Activated naive CD4-positive, alpha-beta T cell treated with anti-CD3 and anti-CD28 coated beads, Interleukin-2, amount 50 U/mL, for 72 hours (primary cell): ENCODE data around the gene PRTN3. TPM values are rescaled to one million over a fixed set of nuclear protein-coding genes. Genes with fewer than 3 reads are reported as not detected.
"Not testable (repeated sequence)": the region's sequence is repeated elsewhere in the genome, so short reads cannot be mapped to it uniquely, and the experiment has no call there.

Experiments
- ATAC-seq, 2 donors: fragments of 150-1000 bp; cut with Tn5 transposase; 2 replicates each; pipeline ENCODE4 v1.10.0; 2021; ENCODE audit warnings: mild to moderate bottlenecking in 2 of 2, moderate library complexity in 2 of 2
- DNase-seq, 2 donors: peaks; one replicate each; pipeline ENCODE4 v3.0.0; 2021 to 2022; ENCODE audit warnings: low spot score in 2 of 2
- H3K27ac Mint-ChIP-seq, 2 donors: one replicate each; pipeline ENCODE4 v1.8.0; 2022; ENCODE audit warnings: mild to moderate bottlenecking in 2 of 2, mixed read lengths in 2 of 2
- H3K36me3 Mint-ChIP-seq, 2 donors: one replicate each; pipeline ENCODE4 v1.8.0; 2022; ENCODE audit warnings: mixed read lengths in 2 of 2
- H3K9me3 Mint-ChIP-seq, 2 donors: one replicate each; pipeline ENCODE4 v1.8.0; 2022; ENCODE audit warnings: mixed read lengths in 2 of 2
- total RNA-seq, 2 donors: library from RNA; stranded (reverse); gene quantifications; one replicate each; pipeline ENCODE4 v1.2.3, GENCODE V29; 2022

PRTN3 gene
- total RNA-seq, 2 donors from 2014 or later, result not detected

GRCh38 chr19:877992-878660, 37.3 kb downstream of the PRTN3 start:
- H3K36me3 Mint-ChIP-seq, H3K9me3 Mint-ChIP-seq, ATAC-seq, DNase-seq, H3K27ac Mint-ChIP-seq: not testable (repeated sequence)

DNA sequence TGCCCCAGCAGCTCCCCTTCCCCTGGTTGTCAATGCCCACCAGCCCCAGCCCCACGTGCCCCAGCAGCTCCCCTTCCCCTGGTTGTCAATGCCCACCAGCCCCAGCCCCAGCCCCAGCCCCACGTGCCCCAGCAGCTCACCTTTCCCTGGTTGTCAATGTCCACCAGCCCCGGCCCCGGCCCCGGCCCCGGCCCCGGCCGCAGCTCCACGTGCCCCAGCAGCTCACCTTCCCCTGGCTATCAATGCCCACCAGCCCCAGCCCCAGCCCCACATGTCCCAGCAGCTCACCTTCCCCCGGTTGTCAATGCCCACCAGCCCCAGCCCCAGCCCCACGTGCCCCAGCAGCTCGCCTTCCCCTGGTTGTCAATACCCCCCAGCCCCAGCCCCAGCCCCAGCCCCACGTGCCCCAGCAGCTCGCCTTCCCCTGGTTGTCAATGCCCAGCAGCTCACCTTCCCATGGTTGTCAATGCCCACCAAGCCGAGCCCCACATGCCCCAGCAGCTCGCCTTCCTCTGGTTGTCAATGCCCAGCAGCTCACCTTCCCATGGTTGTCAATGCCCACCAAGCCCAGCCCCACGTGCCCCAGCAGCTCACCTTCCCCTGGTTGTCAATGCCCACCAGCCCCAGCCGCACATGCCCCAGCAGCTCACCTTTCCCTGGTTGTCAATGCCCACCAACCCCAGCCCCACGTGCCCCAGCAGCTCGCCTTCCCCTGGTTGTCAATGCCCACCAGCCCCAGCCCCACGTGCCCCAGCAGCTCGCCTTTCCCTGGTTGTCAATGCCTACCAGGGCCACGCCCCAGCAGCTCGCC, 38.2 kb downstream of the PRTN3 start:
- H3K36me3 Mint-ChIP-seq, H3K9me3 Mint-ChIP-seq, DNase-seq, ATAC-seq: not testable (repeated sequence)
- peak overlapping the region; percentile 73 to 83 for H3K27ac Mint-ChIP-seq

DNA sequence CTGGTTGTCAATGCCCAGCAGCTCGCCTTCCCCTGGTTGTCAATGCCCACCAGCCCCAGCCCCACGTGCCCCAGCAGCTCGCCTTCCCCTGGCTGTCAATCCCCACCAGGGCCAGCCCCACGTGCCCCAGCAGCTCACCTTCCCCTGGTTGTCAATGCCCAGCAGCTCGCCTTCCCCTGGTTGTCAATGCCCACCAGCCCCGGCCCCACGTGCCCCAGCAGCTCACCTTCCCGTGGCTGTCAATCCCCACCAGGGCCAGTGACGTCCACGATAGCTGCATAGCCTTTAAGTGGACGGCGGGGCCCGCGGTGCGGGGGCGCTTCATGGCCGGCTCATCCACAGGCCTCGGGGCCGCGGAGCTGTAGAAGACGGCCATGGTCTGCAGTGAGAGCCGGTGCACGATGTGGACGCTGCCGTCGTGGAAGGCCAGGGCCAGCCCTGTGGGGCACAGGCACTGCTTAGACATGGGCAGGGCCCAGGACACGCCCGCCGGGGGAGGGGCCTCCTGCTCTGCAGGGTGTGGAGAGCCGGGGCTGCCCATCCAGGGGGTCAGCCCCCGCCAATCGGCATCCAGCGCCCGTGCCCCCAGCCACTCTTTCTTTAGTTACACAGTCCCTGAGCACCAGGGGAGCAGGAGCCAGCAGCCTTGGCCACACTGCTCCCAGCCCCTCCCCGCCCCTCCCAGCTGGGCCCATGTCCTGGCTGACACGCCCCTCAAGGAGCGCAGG, 39.1 kb downstream of the PRTN3 start:
- DNase-seq (no peak), ATAC-seq (no peak)
- H3K9me3 Mint-ChIP-seq, result no peaks in the 10 kb centered on the region
- peak overlapping the region in 1 of 2 donors; percentile 83 for H3K27ac Mint-ChIP-seq
- no peaks in the 10 kb centered on the region for H3K36me3 Mint-ChIP-seq

- no peak for ATAC-seq
- no peak overlapping the region for H3K27ac Mint-ChIP-seq
- H3K9me3 Mint-ChIP-seq, result no peaks in the 10 kb centered on the region
- no peak for DNase-seq
- H3K36me3 Mint-ChIP-seq, result no peaks in the 10 kb centered on the region
These were observed 40.7 kb downstream of the PRTN3 start for GRCh38 chr19:881385-882071.

GRCh38 chr19:882871-883497, 42.2 kb downstream of the PRTN3 start:
- no peak for DNase-seq
- no peak for ATAC-seq
- no peaks in the 10 kb centered on the region for H3K36me3 Mint-ChIP-seq
- no peaks in the 10 kb centered on the region for H3K9me3 Mint-ChIP-seq
- no peak overlapping the region for H3K27ac Mint-ChIP-seq

DNA sequence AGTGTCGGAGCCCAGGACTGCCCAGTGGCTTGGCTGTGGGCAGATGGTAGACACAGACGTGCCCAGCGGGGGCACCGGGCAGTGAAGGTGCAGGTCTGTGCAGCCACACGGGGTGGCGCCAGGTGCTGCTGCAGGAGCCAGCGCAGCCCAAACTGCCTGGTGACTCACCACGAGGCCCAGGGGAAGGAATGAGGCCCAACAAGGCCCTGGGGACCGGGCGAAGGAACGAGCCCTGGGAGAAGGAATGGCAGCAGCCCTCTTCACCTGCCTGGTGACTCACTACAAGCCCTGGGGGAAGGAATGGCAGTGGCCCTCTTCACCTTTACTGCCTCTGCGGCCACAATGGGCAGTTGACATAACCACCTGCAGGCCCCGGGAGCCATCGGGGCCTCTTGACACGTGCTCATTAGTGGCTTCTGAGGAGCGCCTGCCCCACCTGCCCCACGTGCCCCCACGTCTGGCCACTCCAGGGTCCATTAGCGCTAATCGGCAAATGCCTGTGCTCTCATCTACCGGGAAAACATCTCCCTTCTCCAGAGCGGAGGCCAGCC, 42.9 kb downstream of the PRTN3 start:
- ATAC-seq (peak in 1 of 2 donors; percentile 41), DNase-seq (no peak)
- Mint-ChIP-seq H3K27ac (no peak overlapping the region), H3K9me3 (no peaks in the 10 kb centered on the region), H3K36me3 (no peaks in the 10 kb centered on the region)

DNA sequence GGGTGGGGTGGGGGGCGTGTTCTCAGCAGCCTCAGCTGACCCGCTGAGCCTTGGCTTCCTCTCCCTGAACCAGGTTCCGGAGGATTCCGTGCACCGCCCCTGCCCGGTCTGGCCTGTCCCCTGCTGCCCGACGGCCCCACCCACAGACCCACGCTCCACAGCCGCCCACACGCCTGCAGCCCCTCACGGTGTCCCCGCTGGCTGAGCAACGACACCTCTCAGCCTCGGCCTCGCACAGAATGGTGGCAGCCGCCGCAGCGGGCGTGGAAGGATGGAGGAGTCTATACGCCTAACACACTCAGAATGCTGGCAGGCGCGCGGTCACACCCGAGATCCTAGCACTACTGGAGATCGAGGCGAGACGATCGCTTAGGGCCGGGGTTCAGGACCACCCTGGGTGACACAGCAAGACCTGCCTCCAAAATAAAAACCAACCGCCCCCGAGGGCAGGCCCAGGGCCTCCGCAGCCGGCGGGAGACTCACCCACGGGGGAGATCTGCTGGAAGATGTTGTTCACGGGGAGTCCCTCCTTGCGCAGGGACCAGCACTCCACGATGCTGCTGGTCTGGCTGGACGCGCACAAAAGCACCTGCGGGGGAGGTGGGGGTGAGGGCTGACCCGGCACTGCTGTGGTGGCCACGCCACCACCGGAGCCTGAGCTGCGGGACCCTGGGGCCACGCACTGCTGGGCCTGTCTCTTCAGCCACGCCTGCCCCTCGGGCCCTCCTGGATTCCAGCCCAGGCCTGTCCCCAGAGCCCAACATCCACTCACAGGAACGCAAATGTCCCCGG, 43.8 kb downstream of the PRTN3 start:
- no peaks in the 10 kb centered on the region for H3K36me3 Mint-ChIP-seq
- ATAC-seq (no peak), DNase-seq (no peak)
- no peaks in the 10 kb centered on the region for H3K9me3 Mint-ChIP-seq
- H3K27ac Mint-ChIP-seq, result no peak overlapping the region

DNA sequence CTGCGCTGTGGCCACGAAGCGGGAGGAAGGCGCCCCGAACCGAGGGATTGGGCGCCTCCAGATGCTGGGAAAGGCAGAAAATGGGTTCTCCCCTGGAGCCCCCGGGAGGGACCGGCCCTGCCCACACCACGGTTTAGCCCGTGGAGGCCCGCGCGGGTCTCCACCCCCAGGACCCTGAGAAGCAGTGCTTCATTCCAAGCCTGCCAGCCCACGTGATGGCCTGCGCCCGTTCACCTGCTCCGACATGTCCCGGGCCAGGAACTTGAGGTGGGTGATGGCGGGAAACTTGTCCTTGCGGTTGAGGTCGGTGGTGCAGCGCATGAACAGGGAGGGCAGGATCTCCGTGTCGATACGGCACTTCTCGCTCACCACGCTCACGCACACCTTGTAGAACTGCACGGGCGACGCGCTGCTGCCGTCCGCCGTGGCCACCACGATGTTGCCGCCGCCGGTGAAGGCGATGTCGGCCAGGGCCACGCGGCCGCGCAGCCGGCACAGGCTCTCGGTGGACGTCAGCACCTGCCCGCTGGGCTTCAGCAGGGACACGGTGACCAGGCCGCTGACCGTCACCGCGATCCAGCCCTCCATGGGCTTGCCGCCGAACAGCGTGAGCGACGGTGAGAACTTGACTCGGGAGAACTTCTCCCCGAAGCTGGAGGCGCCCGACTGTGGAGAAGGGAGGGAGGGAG, 44.9 kb downstream of the PRTN3 start:
- H3K9me3 Mint-ChIP-seq, result no peaks in the 10 kb centered on the region
- no peaks in the 10 kb centered on the region for H3K36me3 Mint-ChIP-seq
- no peak for ATAC-seq
- no peak overlapping the region for H3K27ac Mint-ChIP-seq
- DNase-seq, result no peak

- Mint-ChIP-seq H3K27ac (no peak overlapping the region), H3K36me3 (no peaks in the 10 kb centered on the region), H3K9me3 (no peaks in the 10 kb centered on the region)
- ATAC-seq (no peak), DNase-seq (no peak)
These were observed 46.3 kb downstream of the PRTN3 start for GRCh38 chr19:887072-887471.

- DNase-seq (no peak), ATAC-seq (no peak)
- H3K36me3 Mint-ChIP-seq, result no peaks in the 10 kb centered on the region
- no peaks in the 10 kb centered on the region for H3K9me3 Mint-ChIP-seq
- H3K27ac Mint-ChIP-seq, result no peak overlapping the region
These were observed 46.8 kb downstream of the PRTN3 start for GRCh38 chr19:887599-887998.

DNA sequence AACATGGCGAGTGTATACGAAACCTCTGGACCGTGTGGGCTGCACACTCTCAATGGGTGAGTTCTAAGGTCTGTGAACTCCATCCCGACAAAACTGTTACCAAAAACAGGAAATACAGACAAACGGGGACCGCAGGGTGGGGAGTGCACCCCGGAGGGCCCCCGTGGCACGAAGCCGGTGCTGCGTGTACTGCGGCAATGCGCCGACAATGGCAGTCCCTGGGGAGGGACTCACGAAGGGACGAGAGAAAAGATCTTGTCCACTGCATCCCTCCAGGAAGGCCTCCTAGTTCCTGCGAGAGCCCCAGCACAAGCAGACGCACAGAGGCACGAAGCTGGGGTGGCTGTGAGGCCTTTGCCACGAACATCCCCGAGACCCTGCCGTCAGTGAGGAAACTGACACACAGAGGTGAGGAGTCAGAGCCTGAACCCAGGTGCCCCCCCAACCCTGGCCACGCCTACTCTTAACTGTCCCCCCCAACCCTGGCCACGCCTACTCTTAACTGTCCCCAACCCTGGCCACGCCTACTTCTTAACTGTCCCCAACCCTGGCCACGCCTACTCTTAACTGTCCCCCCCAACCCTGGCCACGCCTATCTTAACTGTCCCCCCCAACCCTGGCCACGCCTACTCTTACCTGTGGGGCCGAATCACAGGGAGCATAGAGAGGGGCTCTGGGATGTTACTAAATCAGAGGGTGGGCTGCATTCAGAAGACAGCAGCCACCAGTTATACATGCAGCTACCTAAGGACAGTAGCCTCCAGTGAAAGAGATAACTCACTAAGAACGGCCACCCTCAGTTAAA, 48.0 kb downstream of the PRTN3 start:
- Mint-ChIP-seq H3K36me3 (peaks cover 0 to 4% of the 10 kb centered on the region in 2 donors), H3K9me3 (no peaks in the 10 kb centered on the region), H3K27ac (no peak overlapping the region)
- no peak for ATAC-seq
- no peak for DNase-seq

GRCh38 chr19:889662-890295, 49.0 kb downstream of the PRTN3 start:
- H3K9me3 Mint-ChIP-seq, result no peaks in the 10 kb centered on the region
- H3K36me3 Mint-ChIP-seq, result peaks cover 0 to 4% of the 10 kb centered on the region in 2 donors
- peak overlapping the region in 1 of 2 donors; percentile 63 for H3K27ac Mint-ChIP-seq
- DNase-seq (no peak), ATAC-seq (no peak)

DNA sequence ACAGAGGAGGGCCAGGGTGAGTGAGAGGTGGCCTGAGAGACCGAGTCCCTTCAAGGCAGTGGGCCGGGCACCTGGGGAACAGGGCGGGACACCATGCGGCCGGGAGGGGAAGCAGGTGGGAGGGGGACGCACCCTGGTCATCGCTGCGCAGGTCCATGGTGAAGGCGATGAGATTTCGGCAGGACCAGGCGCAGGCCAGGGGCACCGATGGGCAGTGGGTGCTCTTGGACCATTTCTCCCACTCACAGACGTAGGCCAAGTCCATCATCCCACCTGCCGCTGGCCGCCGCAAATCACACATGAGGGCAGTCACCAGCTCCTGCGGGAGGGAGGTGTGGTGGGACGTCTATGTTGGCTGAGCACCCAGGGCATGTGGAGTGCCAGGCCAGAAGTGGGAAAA, 50.0 kb downstream of the PRTN3 start:
- H3K36me3 Mint-ChIP-seq, result peaks cover 0 to 4% of the 10 kb centered on the region in 2 donors
- H3K27ac Mint-ChIP-seq, result peak overlapping the region; percentile 26 to 84
- no peak for ATAC-seq
- no peak for DNase-seq
- no peaks in the 10 kb centered on the region for H3K9me3 Mint-ChIP-seq
